Muscle of arm (tissue), 12 donors: ENCODE data around the gene KBTBD8. TPM values are rescaled to one million over a fixed set of nuclear protein-coding genes. Genes with fewer than 3 reads are reported as not detected.

Source experiments
- DNase-seq: peaks from one replicate; pipeline ENCODE4 v3.0.0-alpha.2; 2013
- polyA plus RNA-seq, 12 donors: library from polyadenylated mRNA; unstranded; fragments of 120-200 nt; gene quantifications; one replicate each; pipeline ENCODE4 v1.2.1, GENCODE V29; 2013; ENCODE audit not compliant: insufficient read length in 12 of 12

KBTBD8 gene
- polyA plus RNA-seq, 12 donors, result 2.8 to 5.4 (median 3.4) TPM; not detected in 1

DNA sequence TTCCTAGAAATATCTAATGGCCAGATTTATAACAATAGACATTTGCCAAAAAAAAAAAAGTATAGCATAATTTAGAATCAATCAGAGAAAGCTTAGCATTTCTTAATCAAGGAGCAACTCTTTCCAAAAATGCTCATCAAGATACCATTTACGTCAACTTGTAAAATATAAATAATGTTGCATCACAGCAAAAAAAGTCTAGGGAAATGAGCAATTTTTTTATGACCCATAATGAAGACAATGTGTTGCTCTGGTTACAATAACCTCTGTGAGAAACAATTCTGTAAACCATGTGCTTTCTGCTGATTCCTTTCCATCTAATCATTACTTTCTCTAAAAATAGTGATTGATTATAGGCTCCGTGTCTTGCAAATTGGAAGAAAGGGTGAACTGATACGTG is 36.3 kb downstream of the KBTBD8 start:
- no peak for DNase-seq

- DNase-seq, result no peak
Observed at GRCh38 chr3:67037615-67038014, 39.5 kb downstream of the KBTBD8 start.

GRCh38 chr3:67044295-67044694 is 46.2 kb downstream of the KBTBD8 start:
- no peak for DNase-seq

DNA sequence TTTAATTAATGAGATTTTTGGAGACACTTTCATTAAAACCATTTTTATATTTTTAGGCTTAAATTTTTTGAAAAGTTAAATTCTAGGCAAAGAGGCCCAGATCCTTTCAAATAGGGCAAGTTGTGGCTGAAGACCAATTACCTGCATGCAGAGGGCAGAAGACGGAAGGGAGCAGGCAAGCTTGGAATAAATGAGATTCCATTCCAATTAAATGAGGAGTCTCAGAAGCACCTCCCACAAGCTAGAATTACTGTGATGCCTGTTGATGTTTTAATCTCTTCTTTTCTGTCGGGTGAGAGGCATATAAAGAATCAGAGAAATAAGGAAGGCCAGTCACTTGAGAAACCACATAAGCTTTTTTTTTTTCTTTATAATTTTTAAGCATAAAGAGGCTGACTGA is 46.8 kb downstream of the KBTBD8 start:
- DNase-seq, result no peak

DNA sequence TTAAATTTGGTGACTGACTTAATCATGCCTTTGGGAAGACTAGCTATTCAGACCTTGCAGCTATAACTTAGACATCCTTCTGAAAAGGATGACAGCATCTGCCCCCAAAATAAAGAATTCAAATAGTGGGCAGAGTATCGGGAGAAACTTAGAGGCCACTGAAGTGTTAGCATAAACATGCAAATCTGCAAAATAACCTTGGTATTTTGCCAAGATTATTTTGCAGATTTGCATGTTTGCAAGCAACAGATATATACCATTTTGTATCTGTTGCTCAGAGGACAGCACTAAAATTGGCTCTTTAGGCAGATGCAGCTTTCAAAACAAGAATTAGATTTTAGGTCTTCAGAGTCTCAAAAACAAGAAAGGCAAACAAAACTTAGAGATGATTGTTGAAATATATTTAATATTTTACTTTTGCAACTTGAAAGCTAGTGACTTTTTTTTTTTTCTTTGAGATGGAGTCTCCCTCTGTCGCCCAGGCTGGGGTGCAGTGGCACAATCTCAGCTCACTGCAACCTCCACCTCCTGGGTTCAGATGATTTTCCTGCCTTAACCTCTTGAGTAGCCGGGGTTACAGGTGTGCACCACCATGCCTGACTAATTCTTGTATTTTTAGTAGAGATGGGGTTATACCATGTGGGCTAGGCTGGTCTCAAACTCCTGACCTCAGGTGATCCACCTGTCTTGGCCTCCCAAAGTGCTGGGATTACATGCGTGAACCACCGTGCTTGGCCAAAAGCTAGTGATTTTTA is 47.8 kb downstream of the KBTBD8 start:
- no peak for DNase-seq

GRCh38 chr3:67047051-67047450 is 48.9 kb downstream of the KBTBD8 start:
- DNase-seq, result no peak

- DNase-seq, result no peak
Observed at GRCh38 chr3:67048067-67048714, 50.1 kb downstream of the KBTBD8 start.

DNA sequence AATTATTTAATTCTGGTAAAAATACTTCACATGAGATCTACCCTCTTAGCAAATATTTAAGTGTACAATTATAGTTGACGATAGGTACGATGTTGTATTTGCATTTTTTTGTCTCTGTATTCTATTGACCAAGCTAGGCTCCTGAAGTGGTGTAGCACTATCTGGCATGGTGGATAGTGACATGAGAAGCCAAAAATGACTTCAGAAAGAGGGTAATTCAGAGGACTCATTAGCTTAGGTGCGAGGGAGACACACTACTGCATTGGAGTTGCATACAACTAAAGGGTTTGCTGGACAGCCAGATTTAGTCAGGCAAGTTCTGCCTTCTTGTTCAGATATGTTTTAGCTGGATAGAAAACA is 50.6 kb downstream of the KBTBD8 start:
- DNase-seq, result no peak

DNA sequence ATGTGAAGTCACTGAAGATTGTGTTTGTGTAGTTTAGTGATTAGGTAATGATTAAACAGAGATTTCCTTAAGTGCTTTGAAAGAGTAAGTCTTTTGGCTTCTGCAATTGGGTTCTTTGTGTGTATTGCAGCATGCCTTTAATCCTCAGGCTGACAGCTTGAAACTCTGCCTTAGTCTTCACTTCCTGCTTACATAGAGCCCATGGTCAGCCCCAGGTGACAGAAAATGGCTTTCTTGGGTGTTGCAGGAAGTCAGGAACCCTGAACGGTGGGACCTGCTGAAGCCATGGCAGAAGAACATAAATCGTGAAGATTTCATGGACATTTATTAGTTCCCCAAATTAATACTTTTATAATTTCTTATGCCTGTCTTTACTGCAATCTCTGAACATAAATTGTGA is 61.3 kb downstream of the KBTBD8 start:
- DNase-seq, result no peak
